HG03520 (cell line): ENCODE data around the gene SPATA6.
"Not testable (repeated sequence)": the region's sequence is repeated elsewhere in the genome, so short reads cannot be mapped to it uniquely, and the experiment has no call there.

Source experiments
- ATAC-seq: cut with Tn5 transposase; IDR thresholded peaks from one replicate; pipeline ENCODE4 v1.9.1; 2021; ENCODE audit warnings: mild to moderate bottlenecking, moderate library complexity; ENCODE audit not compliant: unreplicated experiment

SPATA6 gene

DNA sequence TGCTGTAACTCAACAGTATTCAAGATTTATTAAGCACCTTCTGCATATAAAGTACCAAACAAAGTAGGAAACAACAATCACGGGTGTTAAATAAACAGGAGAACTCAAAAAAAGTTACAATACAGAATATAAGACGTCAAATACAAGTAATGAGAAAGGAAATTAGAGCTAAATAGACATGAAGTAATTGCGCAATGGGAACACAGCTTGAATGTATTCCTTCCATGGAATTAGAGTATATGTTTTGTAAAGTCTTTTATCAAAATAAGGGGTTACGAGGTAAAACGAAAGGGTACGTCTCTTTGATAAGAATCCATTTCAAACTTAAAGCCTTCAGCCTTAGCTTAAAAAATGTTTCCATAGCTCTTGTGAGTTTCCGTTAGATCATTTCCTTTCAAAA is 109.1 kb downstream of the SPATA6 start:
- ATAC-seq, result no peak

DNA sequence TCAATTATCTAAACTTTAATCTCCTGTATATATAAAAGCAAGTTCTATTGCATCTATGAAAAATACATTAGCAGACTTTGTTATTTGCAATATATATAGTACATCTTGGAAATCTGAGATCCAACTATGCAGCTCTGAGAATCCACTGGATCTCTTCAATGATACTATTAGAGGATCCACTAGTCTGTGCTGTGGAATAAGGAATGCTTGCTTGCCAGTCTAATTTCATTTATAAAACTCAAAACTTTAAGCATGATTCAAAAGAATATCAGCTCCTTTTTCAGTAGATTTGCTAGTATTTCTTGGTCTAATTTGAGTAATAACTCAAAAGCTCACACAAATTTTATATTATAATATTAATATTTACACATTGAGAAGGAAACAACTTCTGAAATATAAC is 115.1 kb downstream of the SPATA6 start:
- ATAC-seq, result no peak

DNA sequence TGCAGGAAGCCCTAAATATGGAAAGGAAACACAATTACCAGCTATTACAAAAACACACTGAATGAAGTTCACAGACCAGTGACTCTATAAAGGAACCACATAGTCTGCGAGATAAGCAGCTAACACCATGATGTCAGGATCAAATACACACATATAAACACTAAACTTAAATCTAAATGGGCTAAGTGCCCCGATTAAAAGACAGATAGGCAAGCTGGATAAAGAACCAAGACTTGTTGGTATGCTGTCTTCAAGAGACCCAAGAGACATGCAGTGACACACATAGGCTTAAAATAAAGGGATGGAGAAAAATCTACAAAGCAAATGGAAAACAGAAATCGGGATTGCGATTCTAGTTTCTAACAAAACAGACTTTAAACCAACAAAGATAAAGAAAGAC is 127.6 kb downstream of the SPATA6 start:
- no peak for ATAC-seq

DNA sequence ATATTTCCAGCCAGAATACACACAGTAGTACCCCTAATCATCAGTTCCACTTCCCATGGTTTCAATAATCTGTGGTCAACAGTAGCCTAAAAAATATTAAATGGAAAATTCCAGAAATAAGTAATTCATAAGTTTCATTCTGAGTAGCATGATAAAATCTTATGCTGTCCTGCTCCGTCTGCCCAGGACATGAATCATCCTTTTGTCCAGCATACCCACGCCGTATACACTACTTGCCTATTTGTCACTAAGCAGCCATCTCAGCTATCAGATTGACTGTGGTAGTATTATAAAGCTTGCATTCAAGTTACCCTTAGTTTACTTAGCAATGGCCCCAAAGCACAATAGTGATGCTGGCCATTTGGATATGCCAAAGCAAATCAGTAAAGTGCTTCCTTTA is 130.8 kb downstream of the SPATA6 start:
- no peak for ATAC-seq

DNA sequence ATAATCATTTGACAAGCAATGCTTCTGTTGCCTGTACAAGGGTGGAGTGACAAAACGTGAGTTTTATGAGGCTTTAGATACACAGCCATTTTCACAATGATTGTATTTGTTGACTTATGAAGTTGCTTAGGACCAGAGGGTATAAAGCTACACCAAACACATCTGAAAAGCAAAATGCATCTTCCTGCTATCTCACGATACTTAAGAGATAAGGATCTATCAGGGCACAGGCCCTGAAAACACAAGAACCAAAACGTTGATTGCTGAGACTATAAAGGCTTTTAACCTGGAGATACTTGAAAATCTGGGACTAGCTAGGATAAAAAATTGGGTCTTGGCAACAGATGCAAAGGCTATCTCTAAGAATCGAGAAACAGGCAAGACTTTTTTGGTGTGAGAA is 133.7 kb downstream of the SPATA6 start:
- ATAC-seq, result no peak

DNA sequence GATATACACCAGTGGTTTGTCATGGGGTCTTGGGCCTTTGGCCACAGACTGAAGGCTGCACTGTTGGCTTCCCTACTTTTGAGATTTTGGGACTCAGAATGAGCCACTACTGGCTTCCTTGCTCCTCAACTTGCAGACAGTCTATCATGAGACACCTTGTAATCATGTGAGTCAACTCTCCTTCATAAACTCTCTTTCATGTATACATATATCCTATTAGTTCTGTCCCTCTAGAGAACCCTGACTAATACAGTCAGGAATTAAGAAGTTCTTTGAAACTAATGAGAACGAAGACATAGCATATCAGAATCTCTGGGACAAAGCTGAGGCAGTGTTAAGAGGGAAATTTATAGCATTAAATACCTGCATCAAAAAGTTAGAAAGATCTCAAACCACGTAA is 138.7 kb downstream of the SPATA6 start:
- no peak for ATAC-seq

DNA sequence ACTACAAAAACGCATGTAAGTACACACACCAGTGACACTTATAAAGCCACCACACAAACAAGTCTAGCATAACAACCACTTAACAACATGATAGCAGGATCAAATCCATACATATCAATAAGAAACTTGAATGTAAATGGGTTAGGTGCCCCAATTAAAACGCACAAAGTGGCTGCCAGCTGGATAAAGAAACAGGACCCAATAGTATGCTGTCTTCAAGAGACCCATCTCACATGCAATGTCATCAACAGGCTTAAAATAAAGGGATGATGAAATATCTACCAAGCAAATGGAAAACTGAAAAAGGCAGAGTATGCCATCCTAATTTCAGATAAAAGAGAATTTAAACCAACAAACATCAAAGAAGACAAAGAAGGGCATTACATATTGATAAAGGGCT is 139.9 kb downstream of the SPATA6 start:
- ATAC-seq, result no peak

DNA sequence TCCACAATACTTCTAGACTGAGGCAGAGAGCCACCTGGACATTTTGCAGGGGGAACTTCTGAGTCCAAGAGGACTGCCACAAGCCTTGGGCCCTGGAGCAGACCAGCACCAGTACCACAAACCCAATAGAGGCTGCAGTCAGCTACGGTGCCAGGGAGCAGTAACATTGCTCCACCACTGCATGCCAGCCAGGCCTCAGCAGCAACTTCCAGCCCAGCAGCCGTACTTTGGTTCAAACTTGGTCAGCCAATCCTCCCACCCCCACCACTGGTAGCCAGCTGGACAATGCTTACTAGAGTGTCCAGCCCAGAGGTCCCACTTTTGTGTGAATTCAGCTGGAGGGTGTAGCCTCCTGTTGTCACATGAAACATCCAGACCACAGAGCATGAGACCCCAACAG is 142.1 kb downstream of the SPATA6 start:
- no peak for ATAC-seq

DNA sequence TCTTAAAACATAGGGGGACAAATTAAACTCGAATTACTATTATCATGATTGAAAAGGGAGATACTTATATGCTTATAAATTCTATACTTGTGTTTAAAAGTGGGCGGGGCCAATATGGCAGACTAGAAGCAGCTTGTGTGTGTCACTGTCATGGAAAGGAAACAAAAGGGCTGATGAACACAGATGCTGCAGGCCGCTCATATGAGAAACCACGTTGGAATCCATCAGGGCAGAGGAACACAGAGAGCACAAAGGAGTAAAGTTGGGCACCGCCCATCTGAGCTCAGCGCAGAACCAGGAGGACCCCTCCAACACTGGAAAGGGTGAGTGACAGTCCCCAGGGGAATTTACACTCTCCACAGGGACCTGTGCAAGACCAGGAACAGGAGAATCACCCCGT is 142.5 kb downstream of the SPATA6 start:
- ATAC-seq, result no peak

DNA sequence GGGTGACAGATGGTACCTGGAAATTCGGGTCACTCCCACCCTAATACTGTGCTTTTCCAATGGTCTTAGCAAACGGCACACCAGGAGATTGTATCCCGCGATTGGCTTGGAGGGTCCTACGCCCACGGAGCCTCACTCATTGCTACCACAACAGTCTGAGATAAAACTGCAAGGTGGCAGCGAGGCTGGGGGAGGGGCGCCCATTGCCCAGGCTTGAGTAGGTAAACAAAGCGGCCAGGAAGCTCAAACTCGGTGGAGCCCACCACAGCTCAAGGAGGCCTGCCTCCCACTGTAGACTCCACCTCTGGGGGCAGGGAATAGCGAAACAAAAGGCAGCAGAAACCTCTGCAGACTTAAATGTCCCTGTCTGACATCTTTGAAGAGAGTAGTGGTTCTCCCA is 160.2 kb downstream of the SPATA6 start:
- not testable (repeated sequence) for ATAC-seq

DNA sequence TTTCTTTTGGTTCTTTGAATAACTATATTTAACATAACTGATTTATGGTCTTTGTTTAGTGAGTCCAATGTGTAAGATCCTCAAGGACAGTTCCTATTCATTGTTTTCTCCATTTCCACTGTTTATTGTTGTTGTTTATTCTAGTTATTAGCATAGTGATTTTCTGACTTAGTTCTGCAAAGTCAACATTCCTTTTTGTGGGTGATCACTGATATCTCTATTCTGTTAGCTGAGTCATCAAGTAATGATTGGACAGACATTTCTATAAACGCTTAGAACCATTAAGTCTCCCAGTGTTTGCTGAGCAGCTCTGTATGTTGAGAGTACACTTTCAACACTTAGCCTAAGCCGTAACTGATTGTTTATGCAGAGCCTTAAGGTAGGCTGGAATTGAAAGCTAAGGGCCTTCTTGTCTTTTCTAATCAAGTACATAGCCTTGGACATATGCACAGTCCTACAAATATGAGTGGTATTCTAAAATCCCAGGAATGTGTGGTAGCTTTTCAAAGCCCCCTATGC is 162.4 kb downstream of the SPATA6 start:
- no peak for ATAC-seq

DNA sequence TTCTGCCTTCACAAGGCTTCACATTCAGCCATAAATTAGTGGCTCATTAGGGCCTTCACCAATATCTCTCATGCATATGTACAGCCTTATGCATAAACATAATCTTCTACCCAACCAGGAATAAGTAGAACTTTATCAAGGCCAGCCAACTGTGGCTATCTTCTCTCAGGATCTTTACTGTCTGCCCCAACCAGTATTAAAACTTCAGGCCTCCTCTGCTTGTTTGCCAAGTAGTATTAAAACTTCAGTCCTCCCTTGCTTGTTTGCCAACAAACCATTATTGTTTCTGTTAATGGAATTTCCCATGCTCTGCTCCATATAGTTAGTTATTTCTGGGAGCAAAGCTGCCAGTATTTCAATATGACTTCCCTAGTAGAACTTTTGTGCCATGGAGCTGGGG is 169.4 kb downstream of the SPATA6 start:
- no peak for ATAC-seq

DNA sequence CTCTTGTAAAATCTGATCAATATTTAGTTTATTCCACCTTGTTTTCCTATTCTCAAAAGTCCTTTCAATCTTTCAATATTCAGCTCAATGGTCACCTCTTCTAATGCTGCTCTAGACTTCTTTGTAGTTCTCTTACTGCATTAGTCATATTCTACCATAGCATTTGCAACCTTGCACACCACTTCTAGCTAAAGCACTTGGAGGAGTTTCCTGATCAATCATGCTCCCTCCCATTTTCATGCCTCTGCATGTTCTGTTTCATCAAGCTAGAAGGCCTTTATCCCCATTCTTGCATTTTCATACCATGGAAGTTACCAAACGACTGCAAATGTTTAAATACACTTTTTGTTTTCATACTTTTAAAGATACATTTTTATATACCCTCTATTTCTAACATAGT is 177.3 kb downstream of the SPATA6 start:
- ATAC-seq, result no peak

DNA sequence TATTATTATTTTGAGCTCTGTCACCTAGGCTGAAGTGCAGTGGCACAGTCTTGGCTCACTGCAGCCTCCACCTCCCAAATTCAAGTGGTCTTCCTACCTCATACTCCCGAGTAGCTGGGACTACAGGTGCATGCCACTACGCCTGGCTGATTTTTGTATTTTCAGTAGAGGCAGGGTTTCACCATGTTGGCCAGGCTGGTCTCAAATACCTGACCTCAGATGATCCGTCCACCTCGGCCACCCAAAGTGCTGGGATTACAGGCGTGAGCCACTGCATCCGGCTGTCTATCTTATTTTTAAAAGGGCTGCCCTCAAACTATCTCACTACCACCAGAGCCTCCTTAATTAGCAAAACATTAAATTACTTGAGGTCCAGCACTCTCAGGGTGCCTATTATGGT is 177.9 kb downstream of the SPATA6 start:
- ATAC-seq, result not testable (repeated sequence)

DNA sequence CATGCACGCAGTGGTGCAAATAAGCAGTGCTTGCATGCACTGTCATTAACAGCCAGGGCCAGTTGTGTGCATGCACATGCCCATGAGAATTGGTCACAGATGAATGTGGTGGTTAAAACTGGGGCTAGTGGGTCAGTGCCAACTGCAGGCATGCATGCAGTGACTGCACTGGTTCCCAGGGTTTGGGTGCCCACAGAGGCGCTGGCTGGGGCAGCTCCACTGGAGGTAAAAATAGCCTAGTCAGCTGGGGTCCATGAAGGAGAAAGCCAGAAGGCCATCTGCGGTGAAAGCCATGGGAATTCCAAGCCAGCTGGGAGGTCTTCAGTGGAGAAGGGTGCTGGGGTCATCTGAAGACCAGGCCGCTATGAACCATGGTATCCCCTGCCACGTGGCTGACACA is 179.3 kb downstream of the SPATA6 start:
- ATAC-seq, result no peak

DNA sequence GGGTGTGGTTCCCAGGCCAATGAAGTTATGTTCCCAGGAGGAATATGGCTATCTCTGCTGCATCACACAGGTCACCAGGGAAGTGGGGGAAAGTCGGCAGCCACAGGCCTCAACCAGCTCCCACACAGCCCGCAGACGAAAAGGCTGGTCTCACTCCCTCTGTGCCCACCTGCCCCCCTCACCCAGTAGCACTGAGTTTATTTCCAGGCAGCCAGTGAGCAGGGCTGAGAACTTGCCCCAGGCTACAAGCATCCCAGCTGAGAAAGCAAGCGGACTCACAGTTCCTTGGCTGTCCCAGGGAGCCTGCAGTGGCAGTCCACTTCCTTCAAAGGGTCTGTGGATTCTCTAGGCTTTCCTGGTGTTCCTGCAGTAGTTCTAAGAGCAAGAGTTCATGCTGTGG is 180.6 kb downstream of the SPATA6 start:
- no peak for ATAC-seq

DNA sequence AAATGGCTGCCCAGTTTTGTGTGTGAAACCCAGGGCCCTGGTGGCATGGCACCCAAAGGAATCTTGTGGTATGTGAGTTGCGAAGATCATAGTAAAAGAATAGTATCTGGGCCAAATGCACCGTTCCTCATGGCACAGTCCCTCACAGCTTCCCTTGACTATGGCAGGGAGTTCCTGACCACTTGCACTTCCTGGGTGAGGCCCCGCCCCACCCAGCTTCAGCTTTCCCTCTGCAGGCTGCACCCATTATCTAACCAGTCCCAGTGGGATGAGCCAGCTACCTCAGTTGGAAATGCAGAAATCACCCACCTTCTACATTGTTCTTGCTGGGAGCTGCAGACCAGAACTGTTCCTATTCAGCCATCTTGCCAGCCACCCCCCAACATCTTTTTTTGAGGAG is 186.5 kb downstream of the SPATA6 start:
- ATAC-seq, result no peak

DNA sequence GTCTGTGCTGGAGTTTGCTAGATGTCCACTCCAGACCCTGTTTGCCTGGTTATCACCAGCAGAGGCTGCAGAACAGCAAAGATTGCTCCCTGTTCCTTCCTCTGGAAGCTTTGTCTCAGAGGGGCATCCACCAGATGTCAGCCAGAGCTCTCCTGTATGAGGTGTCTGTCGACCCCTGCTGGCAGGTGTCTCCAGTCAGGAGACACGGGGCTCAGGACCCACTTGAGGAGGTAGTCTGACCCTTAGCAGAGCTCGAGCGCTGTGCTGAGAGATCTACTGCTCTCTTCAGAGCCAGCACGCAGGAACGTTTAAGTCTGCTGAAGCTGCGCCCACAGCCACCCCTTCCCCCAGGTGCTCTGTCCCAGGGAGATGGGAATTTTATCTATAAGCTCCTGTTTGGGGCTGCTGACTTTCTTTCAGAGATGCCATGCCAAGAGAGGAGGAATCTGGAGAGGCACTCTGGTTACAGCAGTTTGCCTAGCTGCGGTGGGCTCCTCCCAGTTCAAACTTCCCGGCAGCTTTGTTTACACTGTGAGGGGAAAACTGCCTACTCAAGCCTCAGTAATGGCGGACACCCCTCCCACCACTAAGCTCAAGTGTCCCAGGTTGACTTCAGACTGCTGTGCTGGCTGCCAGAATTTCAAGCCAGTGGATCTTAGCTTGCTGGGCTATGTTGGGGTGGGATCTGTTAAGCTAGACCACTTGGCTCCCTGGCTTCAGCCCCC is 187.1 kb downstream of the SPATA6 start:
- ATAC-seq, result not testable (repeated sequence)

DNA sequence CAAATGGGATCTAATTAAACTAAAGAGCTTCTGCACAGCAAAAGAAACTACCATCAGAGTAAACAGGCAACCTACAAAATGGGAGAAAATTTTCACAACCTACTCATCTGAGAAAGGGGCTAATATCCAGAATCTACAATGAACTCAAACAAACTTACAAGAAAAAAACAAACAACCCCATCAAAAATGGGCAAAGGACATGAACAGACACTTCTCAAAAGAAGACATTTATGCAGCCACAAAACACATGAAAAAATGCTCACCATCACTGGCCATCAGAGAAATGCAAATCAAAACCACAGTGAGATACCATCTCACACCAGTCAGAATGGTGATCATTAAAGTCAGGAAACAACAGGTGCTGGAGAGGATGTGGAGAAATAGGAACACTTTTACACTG is 189.7 kb downstream of the SPATA6 start:
- ATAC-seq, result not testable (repeated sequence)

DNA sequence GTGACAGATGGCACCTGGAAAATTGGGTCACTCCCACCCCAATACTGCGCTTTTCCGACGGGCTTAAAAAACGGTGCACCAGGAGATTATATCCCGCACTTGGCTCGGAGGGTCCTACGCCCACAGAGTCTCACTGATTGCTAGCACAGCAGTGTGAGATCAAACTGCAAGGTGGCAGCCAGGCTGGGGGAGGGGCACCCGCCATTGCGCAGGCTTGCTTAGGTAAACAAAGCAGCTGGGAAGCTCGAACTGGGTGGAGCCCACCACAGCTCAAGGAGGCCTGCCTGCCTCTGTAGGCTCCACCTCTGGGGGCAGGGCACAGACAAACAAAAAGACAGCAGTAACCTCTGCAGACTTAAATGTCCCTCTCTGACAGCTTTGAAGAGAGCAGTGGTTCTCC is 194.6 kb downstream of the SPATA6 start:
- not testable (repeated sequence) for ATAC-seq

DNA sequence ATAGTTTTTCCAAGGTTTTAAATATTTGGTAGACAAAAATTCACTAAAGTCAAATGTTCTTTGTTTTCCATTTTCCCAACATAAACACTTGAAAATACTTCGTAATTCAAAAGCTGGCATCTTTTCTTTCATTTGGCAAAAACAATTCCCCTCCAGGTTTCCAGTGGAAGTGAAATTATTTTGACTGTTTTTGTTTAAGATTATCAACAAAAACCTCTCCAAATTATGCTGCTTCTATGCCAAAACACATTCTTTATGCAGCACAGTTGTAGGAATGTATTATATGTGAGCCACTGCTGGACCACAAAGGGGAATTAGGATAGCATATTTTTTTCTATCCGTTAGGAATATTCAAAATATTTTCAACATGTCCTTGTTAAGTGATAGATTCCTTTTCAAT is 205.4 kb downstream of the SPATA6 start:
- ATAC-seq, result no peak

DNA sequence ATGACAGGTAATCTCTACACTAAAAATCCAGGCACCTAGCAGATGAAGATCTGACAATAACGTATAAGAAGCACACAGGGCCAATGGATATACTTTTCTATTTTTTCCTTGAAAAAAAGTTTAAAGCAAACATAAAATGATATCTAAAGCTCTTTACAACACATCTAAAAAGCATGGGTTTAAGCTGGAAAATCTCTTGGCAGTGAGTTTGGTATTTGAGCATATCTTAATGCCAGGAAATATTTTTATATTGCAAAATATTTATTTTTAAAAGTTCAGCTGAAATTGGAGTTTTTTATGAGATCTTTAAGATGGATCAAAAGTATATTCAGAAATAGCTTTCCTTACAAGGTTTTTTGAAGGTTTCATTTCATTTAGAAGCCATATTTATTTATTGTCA is 209.0 kb downstream of the SPATA6 start:
- no peak for ATAC-seq

DNA sequence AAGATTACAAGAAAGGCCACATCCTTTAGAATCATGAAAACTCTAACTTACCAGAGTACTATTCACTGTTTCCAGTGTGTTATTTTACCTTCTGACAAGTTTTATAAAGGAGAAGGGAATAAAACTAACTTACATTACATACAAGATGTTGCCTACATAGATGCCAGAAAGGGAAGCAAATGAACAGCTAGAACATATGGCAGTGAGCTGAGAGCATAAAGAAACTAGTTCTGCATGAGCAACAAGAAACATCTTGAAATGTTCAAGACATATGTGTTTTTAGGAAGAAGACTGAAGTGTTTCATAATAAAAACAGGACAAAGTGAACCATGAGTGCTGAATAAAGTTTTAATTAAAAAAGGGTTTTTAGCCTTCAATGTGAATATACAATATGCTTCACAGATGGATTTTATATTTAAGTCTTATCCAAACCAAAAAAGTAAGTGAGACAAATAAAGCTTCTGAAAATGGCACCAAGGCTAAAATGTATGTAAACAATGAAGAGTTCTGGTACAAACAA is 210.1 kb downstream of the SPATA6 start:
- no peak for ATAC-seq
